Neuron (in vitro differentiated cells): ENCODE results near the gene NEURL1.

Experiments used
- H2AFZ ChIP-seq: one replicate; pipeline ENCODE4 v1.6.1; 2013; ENCODE audit warnings: low read depth, mild to moderate bottlenecking, inconsistent platforms, low read length, moderate library complexity
- H3K27me3 ChIP-seq: one replicate; pipeline ENCODE4 v1.6.1; 2013; ENCODE audit warnings: low read length; ENCODE audit not compliant: insufficient read depth
- H3K36me3 ChIP-seq: one replicate; pipeline ENCODE4 v1.6.1; 2013; ENCODE audit warnings: low read length; ENCODE audit not compliant: insufficient read depth
- H3K4me1 ChIP-seq: one replicate; pipeline ENCODE4 v1.6.1; 2013; ENCODE audit warnings: low read length; ENCODE audit not compliant: insufficient read depth
- H3K4me3 ChIP-seq: 2 replicates; pipeline ENCODE4 v1.5.1; 2013; ENCODE audit warnings: mild to moderate bottlenecking, low read length, moderate library complexity
- H3K9me3 ChIP-seq: one replicate; pipeline ENCODE4 v1.6.1; 2013; ENCODE audit warnings: low read length

NEURL1 gene

GRCh38 chr10:103576862-103577261 lies 83.4 kb downstream of the NEURL1 start:
- no peaks in the 10 kb centered on the region for H3K36me3 ChIP-seq
- no peaks in the 10 kb centered on the region for H3K9me3 ChIP-seq
- no peak overlapping the region for H2AFZ ChIP-seq
- H3K27me3 ChIP-seq: no peaks in the 10 kb centered on the region
- no peaks in the 10 kb centered on the region for H3K4me1 ChIP-seq
- no peak overlapping the region for H3K4me3 ChIP-seq

DNA sequence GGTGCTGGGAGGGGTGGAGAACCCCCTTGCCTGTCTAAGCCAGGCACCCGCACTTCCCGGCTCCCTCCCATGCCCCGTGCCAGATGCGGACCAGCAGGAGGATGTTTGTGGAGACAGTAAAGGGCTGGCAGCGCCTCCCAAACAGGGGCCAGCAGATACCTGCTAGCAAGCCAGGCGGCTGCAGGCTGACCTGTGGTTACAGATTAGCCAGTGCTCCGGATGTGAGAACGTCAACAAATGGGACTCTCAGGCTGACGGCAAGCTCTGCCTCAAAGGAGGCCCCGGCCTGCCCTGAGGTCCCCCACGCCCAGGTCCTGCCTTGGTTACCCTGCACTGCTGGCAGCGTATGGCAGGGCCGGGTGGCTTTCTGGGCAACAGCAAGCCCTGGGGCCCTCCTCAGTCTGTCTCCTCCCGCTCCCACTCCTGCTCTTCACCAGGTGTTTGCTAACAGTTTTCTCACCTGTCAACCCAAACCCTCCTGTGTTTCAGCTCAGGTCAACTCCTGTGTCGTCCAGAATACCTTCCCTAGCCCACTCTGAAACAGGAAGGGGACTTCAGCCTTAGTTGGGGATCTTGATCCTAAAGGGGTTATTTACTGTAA lies 85.4 kb downstream of the NEURL1 start:
- Histone ChIP-seq H3K4me3 (no peak overlapping the region), H3K27me3 (no peaks in the 10 kb centered on the region), H3K36me3 (no peaks in the 10 kb centered on the region), H3K4me1 (no peaks in the 10 kb centered on the region), H3K9me3 (no peaks in the 10 kb centered on the region), H2AFZ (no peak overlapping the region)

- H3K27me3 ChIP-seq: no peaks in the 10 kb centered on the region
- no peak overlapping the region for H3K4me3 ChIP-seq
- no peaks in the 10 kb centered on the region for H3K36me3 ChIP-seq
- no peaks in the 10 kb centered on the region for H3K4me1 ChIP-seq
- H2AFZ ChIP-seq: no peak overlapping the region
- H3K9me3 ChIP-seq: no peaks in the 10 kb centered on the region
These were observed 86.5 kb downstream of the NEURL1 start for GRCh38 chr10:103580011-103580410.

DNA sequence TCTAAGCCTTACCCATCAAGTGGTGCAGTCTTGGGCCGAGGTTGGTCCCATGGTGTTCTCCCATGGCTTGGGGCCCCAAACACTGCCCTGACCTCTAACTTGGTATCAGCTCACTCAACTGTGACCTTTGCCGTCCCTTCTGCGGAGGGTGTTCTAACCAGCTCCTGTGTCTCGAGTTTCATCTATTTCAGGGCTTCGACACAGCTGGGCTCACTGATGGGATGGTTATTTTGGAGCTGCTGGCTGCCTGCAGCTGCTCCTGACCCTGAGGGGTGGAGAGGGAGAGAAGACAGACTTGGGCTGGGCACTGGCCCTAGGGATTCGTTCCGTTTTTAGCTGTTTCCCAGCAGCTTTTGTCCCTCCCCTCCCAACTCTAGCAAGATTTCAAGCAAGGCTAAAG lies 86.9 kb downstream of the NEURL1 start:
- Histone ChIP-seq H2AFZ (no peak overlapping the region), H3K36me3 (no peaks in the 10 kb centered on the region), H3K27me3 (no peaks in the 10 kb centered on the region), H3K9me3 (no peaks in the 10 kb centered on the region), H3K4me1 (no peaks in the 10 kb centered on the region), H3K4me3 (no peak overlapping the region)

DNA sequence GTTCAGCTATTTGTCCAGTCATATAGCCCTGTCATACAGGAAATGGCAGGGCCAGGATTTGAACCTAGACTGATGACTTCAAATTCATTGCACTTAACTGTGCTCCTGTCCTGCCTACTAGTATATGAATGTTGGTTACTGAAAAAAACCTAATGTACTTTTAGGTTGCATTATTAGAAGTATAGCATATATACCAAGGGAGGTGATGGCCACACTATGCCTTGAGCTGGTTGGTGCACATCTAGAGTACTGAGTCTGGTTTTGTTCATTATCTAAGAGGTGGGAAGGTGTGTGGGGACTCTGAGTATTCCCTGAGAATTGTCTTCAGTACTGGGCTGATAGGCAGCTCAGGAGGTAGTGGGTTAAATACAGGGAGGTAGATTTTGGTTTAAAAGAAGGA lies 88.0 kb downstream of the NEURL1 start:
- Histone ChIP-seq H3K4me3 (no peak overlapping the region), H2AFZ (no peak overlapping the region), H3K27me3 (no peaks in the 10 kb centered on the region), H3K36me3 (no peaks in the 10 kb centered on the region), H3K4me1 (no peaks in the 10 kb centered on the region), H3K9me3 (no peaks in the 10 kb centered on the region)

DNA sequence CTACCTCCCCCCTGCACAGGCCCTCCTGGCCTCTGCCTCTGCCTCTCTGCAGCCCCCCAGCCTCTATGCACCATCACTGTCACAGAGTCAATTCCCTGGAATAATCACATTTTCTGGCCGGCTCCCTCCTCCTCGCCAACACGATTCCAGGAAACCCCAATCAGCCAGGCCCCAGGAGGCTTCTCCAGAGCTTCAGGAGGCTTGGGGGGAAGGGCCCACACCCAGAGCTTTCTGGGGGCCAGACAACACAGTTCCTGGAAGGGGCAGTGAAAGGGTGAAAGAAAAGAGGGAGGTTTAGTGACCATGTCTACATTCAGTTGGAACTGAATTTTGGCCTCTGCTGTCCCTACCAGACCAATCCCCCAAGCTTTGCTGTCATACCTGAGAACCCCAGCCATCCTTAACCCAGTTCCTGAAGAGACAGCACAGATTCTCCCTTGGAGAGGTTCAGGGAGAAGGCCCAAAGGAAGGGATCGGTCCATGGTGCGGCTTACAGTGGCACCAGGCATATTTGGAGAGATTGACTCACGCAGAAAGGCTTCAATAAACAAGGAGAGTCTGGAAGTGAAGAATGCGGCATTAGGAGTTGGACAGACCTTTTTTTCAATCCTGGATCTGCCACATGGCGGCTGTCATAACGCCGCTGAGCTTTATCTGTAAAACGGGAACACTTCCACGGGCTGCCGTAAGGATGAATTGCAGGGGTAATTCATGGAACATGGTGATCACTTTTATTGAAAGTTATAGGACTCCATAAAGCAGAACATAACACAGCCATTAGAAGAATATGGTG lies 89.0 kb downstream of the NEURL1 start:
- no peaks in the 10 kb centered on the region for H3K4me1 ChIP-seq
- no peak overlapping the region for H2AFZ ChIP-seq
- H3K4me3 ChIP-seq: no peak overlapping the region
- H3K27me3 ChIP-seq: no peaks in the 10 kb centered on the region
- no peaks in the 10 kb centered on the region for H3K9me3 ChIP-seq
- no peaks in the 10 kb centered on the region for H3K36me3 ChIP-seq

DNA sequence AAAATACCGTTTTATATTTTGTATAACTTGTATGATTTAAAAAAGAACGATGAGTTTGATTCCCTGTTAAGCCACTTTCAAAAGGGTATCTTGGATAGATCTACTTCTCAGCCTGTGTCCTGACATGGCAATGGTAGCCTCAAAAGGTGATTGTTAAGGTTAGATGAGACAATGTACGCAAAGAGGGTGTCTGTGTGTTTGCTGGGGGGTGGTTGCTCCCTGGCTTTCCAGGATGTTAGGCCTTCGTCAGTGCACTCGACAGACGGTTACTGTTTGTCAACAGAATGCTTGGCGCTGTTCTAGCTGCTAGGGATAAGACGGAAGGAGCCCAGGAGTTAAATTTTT lies 90.3 kb downstream of the NEURL1 start:
- H2AFZ ChIP-seq: no peak overlapping the region

DNA sequence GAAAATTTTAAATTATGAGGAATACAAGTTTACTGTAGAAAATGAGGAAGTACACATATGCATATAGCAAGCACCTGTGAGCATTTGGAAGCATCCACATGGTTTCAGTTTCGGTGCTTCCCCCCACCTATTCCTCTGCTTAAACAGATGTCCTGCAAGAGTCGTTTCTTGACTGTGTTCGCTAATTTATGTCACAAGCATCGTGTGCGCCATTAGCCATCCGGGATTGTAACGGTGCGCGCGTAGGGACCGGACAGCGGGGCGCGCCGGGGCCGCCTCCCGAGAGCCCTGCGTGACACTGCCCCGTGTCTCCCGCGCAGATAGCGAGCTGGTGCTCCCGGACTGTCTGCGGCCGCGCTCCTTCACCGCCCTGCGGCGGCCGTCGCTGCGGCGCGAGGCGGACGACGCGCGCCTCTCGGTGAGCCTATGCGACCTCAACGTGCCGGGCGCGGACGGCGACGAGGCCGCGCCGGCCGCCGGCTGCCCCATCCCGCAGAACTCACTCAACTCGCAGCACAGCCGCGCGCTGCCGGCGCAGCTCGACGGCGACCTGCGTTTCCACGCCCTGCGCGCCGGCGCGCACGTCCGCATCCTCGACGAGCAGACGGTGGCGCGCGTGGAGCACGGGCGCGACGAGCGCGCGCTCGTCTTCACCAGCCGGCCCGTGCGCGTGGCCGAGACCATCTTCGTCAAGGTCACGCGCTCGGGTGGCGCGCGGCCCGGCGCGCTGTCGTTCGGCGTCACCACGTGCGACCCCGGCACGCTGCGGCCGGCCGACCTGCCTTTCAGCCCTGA lies 90.9 kb downstream of the NEURL1 start:
- Histone ChIP-seq H3K36me3 (no peaks in the 10 kb centered on the region), H3K4me3 (no peak overlapping the region), H2AFZ (no peak overlapping the region), H3K27me3 (no peaks in the 10 kb centered on the region), H3K4me1 (no peaks in the 10 kb centered on the region), H3K9me3 (no peaks in the 10 kb centered on the region)

More for the DNA sequence above, 90.3 kb downstream of the NEURL1 start:
- Histone ChIP-seq H3K36me3 (no peaks in the 10 kb centered on the region), H3K9me3 (no peaks in the 10 kb centered on the region), H3K4me3 (no peak overlapping the region), H3K27me3 (no peaks in the 10 kb centered on the region), H3K4me1 (no peaks in the 10 kb centered on the region)

- H3K4me1 ChIP-seq: no peaks in the 10 kb centered on the region
- H3K36me3 ChIP-seq: no peaks in the 10 kb centered on the region
- H2AFZ ChIP-seq: no peak overlapping the region
- H3K4me3 ChIP-seq: no peak overlapping the region
- no peaks in the 10 kb centered on the region for H3K9me3 ChIP-seq
- no peaks in the 10 kb centered on the region for H3K27me3 ChIP-seq
These were observed 91.5 kb downstream of the NEURL1 start for GRCh38 chr10:103585011-103585405.

- no peaks in the 10 kb centered on the region for H3K9me3 ChIP-seq
- H3K36me3 ChIP-seq: no peaks in the 10 kb centered on the region
- H2AFZ ChIP-seq: no peak overlapping the region
- no peak overlapping the region for H3K4me3 ChIP-seq
- H3K27me3 ChIP-seq: no peaks in the 10 kb centered on the region
- no peaks in the 10 kb centered on the region for H3K4me1 ChIP-seq
These were observed 93.6 kb downstream of the NEURL1 start for GRCh38 chr10:103587073-103587472.

DNA sequence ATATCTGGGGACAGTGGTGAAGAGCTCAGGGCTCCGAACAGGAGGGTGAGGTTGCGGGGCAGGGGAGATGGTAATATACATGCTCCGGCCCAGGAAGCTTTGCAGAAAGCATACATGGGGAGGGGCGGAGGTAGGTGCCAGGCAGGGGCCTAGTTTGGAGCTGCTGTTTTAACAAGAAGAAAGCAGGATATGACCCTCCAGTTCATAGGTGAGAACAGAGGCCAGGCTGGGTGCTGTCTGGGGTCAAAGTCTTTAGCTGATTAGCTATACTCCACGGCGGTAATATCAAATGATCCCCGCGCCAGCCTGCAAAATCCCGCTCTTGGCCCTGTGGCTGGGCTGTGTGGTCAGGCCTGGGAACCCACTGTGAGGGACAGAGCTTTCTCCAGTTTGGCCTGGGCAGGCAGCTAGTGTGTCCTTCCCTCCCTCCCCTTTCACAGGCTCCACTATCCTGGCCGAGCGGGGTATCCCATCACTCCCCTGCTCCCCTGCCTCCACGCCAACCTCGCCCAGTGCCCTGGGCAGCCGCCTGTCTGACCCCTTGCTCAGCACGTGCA lies 95.6 kb downstream of the NEURL1 start:
- Histone ChIP-seq H2AFZ (no peak overlapping the region), H3K4me1 (no peaks in the 10 kb centered on the region), H3K27me3 (no peaks in the 10 kb centered on the region), H3K9me3 (no peaks in the 10 kb centered on the region), H3K36me3 (no peaks in the 10 kb centered on the region), H3K4me3 (no peak overlapping the region)

DNA sequence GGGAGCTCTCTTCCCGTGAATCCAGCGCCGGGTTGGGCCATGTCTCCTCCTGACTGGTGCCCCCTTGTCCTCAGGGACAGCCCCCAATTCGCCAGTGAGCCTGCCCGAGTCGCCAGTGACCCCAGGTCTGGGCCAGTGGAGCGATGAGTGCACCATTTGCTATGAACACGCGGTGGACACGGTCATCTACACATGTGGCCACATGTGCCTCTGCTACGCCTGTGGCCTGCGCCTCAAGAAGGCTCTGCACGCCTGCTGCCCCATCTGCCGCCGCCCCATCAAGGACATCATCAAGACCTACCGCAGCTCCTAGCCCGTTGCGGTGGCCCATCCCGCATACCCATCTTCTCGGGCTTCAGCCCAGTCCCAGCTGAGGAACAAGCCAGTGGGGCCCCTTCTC lies 96.6 kb downstream of the NEURL1 start:
- Histone ChIP-seq H3K27me3 (no peaks in the 10 kb centered on the region), H2AFZ (no peak overlapping the region), H3K4me1 (no peaks in the 10 kb centered on the region), H3K9me3 (no peaks in the 10 kb centered on the region), H3K36me3 (no peaks in the 10 kb centered on the region), H3K4me3 (no peak overlapping the region)

- H3K9me3 ChIP-seq: no peaks in the 10 kb centered on the region
- H3K27me3 ChIP-seq: no peaks in the 10 kb centered on the region
- H3K4me1 ChIP-seq: no peaks in the 10 kb centered on the region
- H3K36me3 ChIP-seq: no peaks in the 10 kb centered on the region
- no peak overlapping the region for H3K4me3 ChIP-seq
- no peak overlapping the region for H2AFZ ChIP-seq
These were observed 97.3 kb downstream of the NEURL1 start for GRCh38 chr10:103590744-103591291.
